ENCODE measurements around the gene KCNH3. TPM values are rescaled to one million over a fixed set of nuclear protein-coding genes. Genes with fewer than 3 reads are reported as not detected.

Gene KCNH3
- total and polyA plus RNA-seq, 2 experiments from 2014 or later: 0.21 to 0.52 TPM

- TF ChIP-seq REST (IDR thresholded peaks at IDR 0.05; ENCODE audit: unreplicated experiment): no peak
- TF ChIP-seq CTCF (conservative IDR thresholded peaks at IDR 0.05; ENCODE audit: low read depth in 2 of 2): no peak
- no peak for TF ChIP-seq ZNF114 (CRISPR knock-in tag; IDR thresholded peaks at IDR 0.05)
- no peak for TF ChIP-seq EZH2phosphoT487 (IDR thresholded peaks at IDR 0.05; ENCODE audit: unreplicated experiment)
These were observed 2.8 kb upstream of the KCNH3 start (continued) for GRCh38 chr12:49535921-49536525.

GRCh38 chr12:49536526-49537071, 2.2 kb upstream of the KCNH3 start:
- H4K20me1 ChIP-seq (replicated peaks; ENCODE audit: insufficient read depth): peaks cover 4% of the 10 kb centered on the region; the same call in 1 of the 2 replicates
- H3K36me3 Mint-ChIP-seq (ENCODE audit: low read depth): no peaks in the 10 kb centered on the region; the same call in 2 of the 3 replicates
- H3K9me2 ChIP-seq (ENCODE audit: insufficient read depth): no peaks in the 10 kb centered on the region
- H3K4me1 ChIP-seq (ENCODE audit: insufficient read depth): peaks cover 17% of the 10 kb centered on the region
- no peaks in the 10 kb centered on the region; the same call in 1 of the 2 replicates for H3K36me3 ChIP-seq (ENCODE audit: insufficient read depth)
- peaks cover 85% of the 10 kb centered on the region for H3K27me3 ChIP-seq (ENCODE audit: insufficient read depth)
- 0 out of 3 replicates have a peak overlapping the region, but pooled peaks have one; percentile 69 for H3K4me3 Mint-ChIP-seq
- peak; percentile 58 for TF ChIP-seq EZH2 (IDR thresholded peaks at IDR 0.05; ENCODE audit: low read depth, unreplicated experiment)
- no peak for TF ChIP-seq ETS1 (IDR thresholded peaks at IDR 0.05)
- H3K27me3 Mint-ChIP-seq (ENCODE audit: insufficient read depth, low read depth, poor library complexity): peaks cover 62% of the 10 kb centered on the region
- H2AFZ ChIP-seq: no peak overlapping the region
- H3K27ac ChIP-seq (ENCODE audit: low read depth): no peak overlapping the region
- peaks cover 26% of the 10 kb centered on the region for H3K4me1 Mint-ChIP-seq
- ATAC-seq (no peak), DNase-seq (ENCODE audit: low spot score) (no peak)
- H3K4me2 ChIP-seq: no peak overlapping the region
- H3K27ac Mint-ChIP-seq: no peak overlapping the region
- H3F3A ChIP-seq (replicated peaks; ENCODE audit: low read depth): no peaks in the 10 kb centered on the region
- no peak overlapping the region for H3K4me3 ChIP-seq
- H3K9me3 Mint-ChIP-seq: no peaks in the 10 kb centered on the region; the same call in 1 of the 3 replicates
- H3K79me2 ChIP-seq (replicated peaks; ENCODE audit: insufficient read depth): no peaks in the 10 kb centered on the region

Data from GM23338 (cell line).